PC-3 (cell line): ENCODE data around the gene CD99. TPM values are rescaled to one million over a fixed set of nuclear protein-coding genes. Genes with fewer than 3 reads are reported as not detected.

ENCODE experiments used
- ATAC-seq: fragments of 200-7000 bp; cut with Tn5 transposase; 2 replicates; pipeline ENCODE4 v1.9.1; 2020; ENCODE audit warnings: mild to moderate bottlenecking, moderate library complexity
- BruUV-seq: library from RNA; stranded (reverse); fragments of 400-500 nt; replicated peaks from 2 replicates; lab custom pipeline; 2021; lab: Mats Ljungman, UMichigan
- CTCF ChIA-PET: fragments of 300-600 bp; sonication (Branson Sonifier 250); formaldehyde crosslinking; loops from one replicate; lab custom pipeline; 2022; ENCODE audit warnings: antibody characterized with exemption; lab: Charles Lee
- POLR2A ChIA-PET: fragments of 300-600 bp; sonication (Branson Sonifier 250); formaldehyde crosslinking; loops from one replicate; lab custom pipeline; 2022; ENCODE audit warnings: antibody characterized with exemption; ENCODE audit not compliant: unreplicated experiment; lab: Charles Lee
- DNase-seq: peaks from one replicate; pipeline ENCODE4 v3.0.0-alpha.2; 2015
- H2AFZ ChIP-seq: fragments of 300-600 bp; sonication (generic); 2 replicates; pipeline ENCODE4 v1.6.0; 2016; ENCODE audit warnings: antibody characterized with exemption, low read length
- H3F3A ChIP-seq: fragments of 300-600 bp; sonication (generic); one replicate; pipeline ENCODE4 v1.6.0; 2017; ENCODE audit warnings: antibody characterized with exemption, low read length, control low read depth, mild to moderate bottlenecking; ENCODE audit not compliant: unreplicated experiment
- H3K27ac ChIP-seq: fragments of 300-600 bp; sonication (generic); 2 replicates; pipeline ENCODE4 v1.5.1; 2016; ENCODE audit warnings: mild to moderate bottlenecking, low read length
- H3K27me3 ChIP-seq: fragments of 300-600 bp; sonication (generic); 2 replicates; pipeline ENCODE4 v1.6.1; 2016; ENCODE audit warnings: low read length, mixed read lengths
- H3K36me3 ChIP-seq: fragments of 300-600 bp; sonication (generic); 2 replicates; pipeline ENCODE4 v1.6.1; 2016; ENCODE audit warnings: low read depth, mixed run types, low read length, mixed read lengths
- H3K4me1 ChIP-seq: fragments of 300-600 bp; sonication (generic); 2 replicates; pipeline ENCODE4 v1.5.1; 2016; ENCODE audit warnings: low read length; ENCODE audit not compliant: insufficient read depth
- H3K4me2 ChIP-seq: fragments of 300-600 bp; sonication (generic); 2 replicates; pipeline ENCODE4 v1.6.0; 2016; ENCODE audit warnings: low read length
- H3K4me3 ChIP-seq: fragments of 300-600 bp; sonication (generic); 2 replicates; pipeline ENCODE4 v1.5.1; 2016; ENCODE audit warnings: mild to moderate bottlenecking, low read length, mixed read lengths
- H3K79me2 ChIP-seq: fragments of 300-600 bp; sonication (generic); 2 replicates; pipeline ENCODE4 v1.6.1; 2017; ENCODE audit warnings: low read length, mixed read lengths
- H3K9ac ChIP-seq: fragments of 300-600 bp; sonication (generic); 2 replicates; pipeline ENCODE4 v1.6.0; 2016; ENCODE audit warnings: mild to moderate bottlenecking, low read length
- H3K9me2 ChIP-seq: fragments of 300-600 bp; sonication (generic); replicated peaks from 2 replicates; pipeline ENCODE4 v1.6.1; 2016; ENCODE audit warnings: mixed run types, low read length, mixed read lengths
- H3K9me3 ChIP-seq: fragments of 300-600 bp; sonication (generic); 2 replicates; pipeline ENCODE4 v1.6.1; 2016; ENCODE audit warnings: low read length, mixed read lengths
- H4K20me1 ChIP-seq: fragments of 300-600 bp; sonication (generic); 2 replicates; pipeline ENCODE4 v1.6.1; 2016; ENCODE audit warnings: low read length, mixed read lengths
- CTCF ChIP-seq: fragments of 300-600 bp; sonication (generic); conservative IDR thresholded peaks from 2 replicates; pipeline ENCODE4 v1.5.1; 2017; ENCODE audit warnings: antibody characterized with exemption, low read depth, mild to moderate bottlenecking, low read length
- EZH2 ChIP-seq: fragments of 300-600 bp; sonication (generic); IDR thresholded peaks from one replicate; pipeline ENCODE4 v1.6.1; 2017; ENCODE audit warnings: antibody characterized with exemption, mild to moderate bottlenecking, low read length; ENCODE audit not compliant: unreplicated experiment
- EZH2phosphoT487 ChIP-seq: fragments of 300-600 bp; sonication (generic); IDR thresholded peaks from 2 replicates; pipeline ENCODE4 v1.6.1; 2018; ENCODE audit warnings: mild to moderate bottlenecking, antibody characterized with exemption, low read length, borderline replicate concordance
- intact Hi-C: fragments of 100-400 bp; cut with micrococcal nuclease; formaldehyde crosslinking; loops from 2 replicates; pipeline ENCODE4 v1.9.0; 2023
- total RNA-seq: library from RNA; depleted of rRNA; stranded (reverse); fragments of >200 nt; gene quantifications from 2 replicates; pipeline ENCODE4 v1.2.3, GENCODE V29; 2014

Gene CD99
- total RNA-seq, 1 experiment from 2014 or later = 202 TPM

GRCh38 chrX:2694914-2695267 lies 3.8 kb downstream of the CD99 start:
- Histone ChIP-seq H3K4me1 (peaks cover 37% of the 10 kb centered on the region), H3K27ac (no peak overlapping the region), H2AFZ (no peak overlapping the region), H3K9me3 (no peaks in the 10 kb centered on the region), H3K9ac (no peak overlapping the region), H3K27me3 (no peaks in the 10 kb centered on the region), H3K4me2 (no peak overlapping the region), H4K20me1 (no peaks in the 10 kb centered on the region), H3K4me3 (no peak overlapping the region), H3K79me2 (peaks cover 80% of the 10 kb centered on the region), H3K9me2 (no peaks in the 10 kb centered on the region), H3K36me3 (no peaks in the 10 kb centered on the region), H3F3A (no peaks in the 10 kb centered on the region)
- no TSS peak for BruUV-seq
- TF ChIP-seq EZH2 = no peak
- no peak for TF ChIP-seq EZH2phosphoT487
- TF ChIP-seq CTCF = no peak
- intact Hi-C loops = no loop called here
- ATAC-seq (no peak), DNase-seq (no peak)
- POLR2A ChIA-PET = no interaction called here
- CTCF ChIA-PET = no interaction called here

GRCh38 chrX:2696698-2697215 lies 5.7 kb downstream of the CD99 start:
- Histone ChIP-seq H3K36me3 (peaks cover 4% of the 10 kb centered on the region; the same call in 1 of the 2 replicates), H3K4me2 (peak overlapping the region; percentile 79), H2AFZ (no peak overlapping the region), H3K9ac (peak overlapping the region; percentile 63), H3K9me2 (no peaks in the 10 kb centered on the region), H3K79me2 (peaks cover 94% of the 10 kb centered on the region), H3K4me3 (peak overlapping the region; percentile 47; the same call in 1 of the 2 replicates), H4K20me1 (no peaks in the 10 kb centered on the region), H3K27ac (peak overlapping the region; percentile 93), H3F3A (no peaks in the 10 kb centered on the region), H3K27me3 (no peaks in the 10 kb centered on the region), H3K4me1 (peaks cover 37% of the 10 kb centered on the region), H3K9me3 (no peaks in the 10 kb centered on the region)
- TF ChIP-seq CTCF = no peak
- TF ChIP-seq EZH2 = no peak
- TF ChIP-seq EZH2phosphoT487 = no peak
- BruUV-seq = no TSS peak
- DNase-seq = peak; percentile 90
- peak; percentile 83 for ATAC-seq
- CTCF ChIA-PET = no interaction called here
- POLR2A ChIA-PET = no interaction called here
- intact Hi-C loops = loop anchor here (1.0 kb wide), 1 partner anchor 11 kb away; no protein-coding TSS in a partner anchor

GRCh38 chrX:2697306-2697705 lies 6.2 kb downstream of the CD99 start:
- peak overlapping the region; percentile 47; the same call in 1 of the 2 replicates for H3K4me3 ChIP-seq
- DNase-seq = peak; percentile 59
- TF ChIP-seq CTCF (no peak), EZH2phosphoT487 (no peak), EZH2 (no peak)
- H3K4me2 ChIP-seq = peak overlapping the region; percentile 79
- no peaks in the 10 kb centered on the region for H4K20me1 ChIP-seq
- no TSS peak for BruUV-seq
- ChIA-PET CTCF (no interaction called here), POLR2A (no interaction called here)
- no peaks in the 10 kb centered on the region for H3K9me2 ChIP-seq
- H3K27me3 ChIP-seq = no peaks in the 10 kb centered on the region
- no peak overlapping the region for H2AFZ ChIP-seq
- peak overlapping the region; percentile 63 for H3K9ac ChIP-seq
- H3K79me2 ChIP-seq = peaks cover 94% of the 10 kb centered on the region
- H3K4me1 ChIP-seq = peaks cover 37% of the 10 kb centered on the region
- intact Hi-C loops = no loop called here
- H3K9me3 ChIP-seq = no peaks in the 10 kb centered on the region
- no peaks in the 10 kb centered on the region for H3F3A ChIP-seq
- ATAC-seq = peak; percentile 40; the same call in 1 of the 2 replicates
- peak overlapping the region; percentile 93 for H3K27ac ChIP-seq
- H3K36me3 ChIP-seq = peaks cover 4% of the 10 kb centered on the region; the same call in 1 of the 2 replicates
